Panc1 (cell line): Measurements from ENCODE around the gene MGME1. TPM values are rescaled to one million over a fixed set of nuclear protein-coding genes. Genes with fewer than 3 reads are reported as not detected.

Experiments used
- ATAC-seq: fragments of 200-7000 bp; cut with Tn5 transposase; 2 replicates; pipeline ENCODE4 v1.9.1; 2020; ENCODE audit warnings: mild to moderate bottlenecking, moderate library complexity
- BruUV-seq: library from RNA; stranded (reverse); fragments of 400-500 nt; replicated peaks from 2 replicates; lab custom pipeline; 2021; lab: Mats Ljungman, UMichigan
- CTCF ChIA-PET: fragments of 300-600 bp; sonication (Branson Sonifier 250); formaldehyde crosslinking; loops from one replicate; lab custom pipeline; 2022; ENCODE audit warnings: antibody characterized with exemption; lab: Charles Lee
- POLR2A ChIA-PET: fragments of 300-600 bp; sonication (Branson Sonifier 250); formaldehyde crosslinking; loops from one replicate; lab custom pipeline; 2022; ENCODE audit warnings: antibody characterized with exemption; lab: Charles Lee
- DNase-seq: peaks from one replicate; pipeline ENCODE4 v3.0.0-alpha.2; 2010; ENCODE audit warnings: low read depth, low spot score
- H3K27ac ChIP-seq: 2 replicates; pipeline ENCODE4 v1.5.1; 2011; ENCODE audit warnings: mild to moderate bottlenecking, low read length, inconsistent platforms
- H3K27me3 ChIP-seq: fragments of 200-500 bp; sonication (Bioruptor generic); 2 replicates; pipeline ENCODE4 v1.6.0; 2014; ENCODE audit warnings: low read length, inconsistent platforms; ENCODE audit not compliant: control insufficient read depth, insufficient read depth
- H3K36me3 ChIP-seq: fragments of 200-500 bp; sonication (Bioruptor generic); 2 replicates; pipeline ENCODE4 v1.5.1; 2014; ENCODE audit warnings: inconsistent platforms, mild to moderate bottlenecking, low read length, moderate library complexity; ENCODE audit not compliant: control insufficient read depth, insufficient read depth
- H3K4me1 ChIP-seq: 2 replicates; pipeline ENCODE4 v1.5.1; 2011; ENCODE audit warnings: inconsistent platforms, mild to moderate bottlenecking, low read length, moderate library complexity; ENCODE audit not compliant: control insufficient read depth, insufficient read depth
- H3K4me3 ChIP-seq, 2 experiments: 2 replicates each; pipeline ENCODE4 v1.5.1; 2011 to 2012; ENCODE audit warnings: low read depth in 2 of 2, low read length in 2 of 2, mild to moderate bottlenecking in 2 of 2, inconsistent platforms in 1 of 2, moderate library complexity in 1 of 2
- H3K9me3 ChIP-seq: fragments of 200-500 bp; sonication (Bioruptor generic); 2 replicates; pipeline ENCODE4 v1.5.1; 2014; ENCODE audit warnings: low read depth, mild to moderate bottlenecking, inconsistent platforms, low read length, moderate library complexity; ENCODE audit not compliant: control insufficient read depth, insufficient read depth
- CTCF ChIP-seq: fragments of 450-650 bp; IDR thresholded peaks from 2 replicates; pipeline ENCODE4 v1.5.1; 2017; ENCODE audit warnings: mild to moderate bottlenecking
- POLR2AphosphoS5 ChIP-seq: IDR thresholded peaks from 2 replicates; pipeline ENCODE4 v1.6.1; 2012; ENCODE audit warnings: mild to moderate bottlenecking, low read depth, low read length, moderate library complexity
- SIN3A ChIP-seq: IDR thresholded peaks from 2 replicates; pipeline ENCODE4 v1.6.1; 2012; ENCODE audit warnings: low read depth, mild to moderate bottlenecking, low read length, moderate library complexity, borderline replicate concordance; ENCODE audit not compliant: insufficient read depth
- TCF7L2 ChIP-seq: IDR thresholded peaks from 2 replicates; pipeline ENCODE4 v1.6.1; 2011; ENCODE audit warnings: mild to moderate bottlenecking, low read depth, low read length, inconsistent platforms
- in situ Hi-C: cut with HindIII; loops from 2 replicates; pipeline ENCODE4 v1.10.0; 2016; ENCODE audit warnings: low sequenced_read_pairs, low pct_unique_long_range_greater_than_20kb
- intact Hi-C: fragments of 100-400 bp; cut with micrococcal nuclease; formaldehyde crosslinking; loops from one replicate; pipeline ENCODE4 v1.10.0; 2022; ENCODE audit not compliant: unreplicated experiment
- total RNA-seq: library from RNA; stranded (reverse); gene quantifications from one replicate; pipeline ENCODE4 v1.2.1, GENCODE V29; 2021; ENCODE audit not compliant: unreplicated experiment
- TF ChIP-seq, protein P1 (sequence below), 2 experiments: IDR thresholded peaks; 2 replicates each; pipeline ENCODE4 v1.6.1; 2011 to 2012; ENCODE audit warnings: low read depth in 2 of 2, control low read depth in 1 of 2, low read length in 1 of 2, mild to moderate bottlenecking in 1 of 2, moderate library complexity in 1 of 2; ENCODE audit not compliant: insufficient read depth in 1 of 2

The MGME1 gene
- total RNA-seq, 1 experiment from 2014 or later, result 27.0 TPM

- ChIA-PET CTCF (no interaction called here), POLR2A (no interaction called here)
- no peaks in the 10 kb centered on the region for H3K36me3 ChIP-seq
- intact Hi-C loops, result loop anchor here (10.0 kb wide), 1 partner anchor 495 kb away; no protein-coding TSS in a partner anchor
- ATAC-seq, result no peak
- H3K4me1 ChIP-seq, result no peaks in the 10 kb centered on the region; the same call in 1 of the 2 replicates
- H3K9me3 ChIP-seq, result no peaks in the 10 kb centered on the region
- BruUV-seq, result no TSS peak
- TF ChIP-seq SIN3A, result no peak
- TF ChIP-seq POLR2AphosphoS5, result no peak
- no peak for TF ChIP-seq TCF7L2
- no peaks in the 10 kb centered on the region for H3K27me3 ChIP-seq
- in situ Hi-C loops, result no loop called here
- no peak for DNase-seq
- H3K4me3 ChIP-seq, result no peak overlapping the region
- H3K27ac ChIP-seq, result no peak overlapping the region
These were observed 30.7 kb downstream of the MGME1 start for GRCh38 chr20:17999566-17999965.

DNA sequence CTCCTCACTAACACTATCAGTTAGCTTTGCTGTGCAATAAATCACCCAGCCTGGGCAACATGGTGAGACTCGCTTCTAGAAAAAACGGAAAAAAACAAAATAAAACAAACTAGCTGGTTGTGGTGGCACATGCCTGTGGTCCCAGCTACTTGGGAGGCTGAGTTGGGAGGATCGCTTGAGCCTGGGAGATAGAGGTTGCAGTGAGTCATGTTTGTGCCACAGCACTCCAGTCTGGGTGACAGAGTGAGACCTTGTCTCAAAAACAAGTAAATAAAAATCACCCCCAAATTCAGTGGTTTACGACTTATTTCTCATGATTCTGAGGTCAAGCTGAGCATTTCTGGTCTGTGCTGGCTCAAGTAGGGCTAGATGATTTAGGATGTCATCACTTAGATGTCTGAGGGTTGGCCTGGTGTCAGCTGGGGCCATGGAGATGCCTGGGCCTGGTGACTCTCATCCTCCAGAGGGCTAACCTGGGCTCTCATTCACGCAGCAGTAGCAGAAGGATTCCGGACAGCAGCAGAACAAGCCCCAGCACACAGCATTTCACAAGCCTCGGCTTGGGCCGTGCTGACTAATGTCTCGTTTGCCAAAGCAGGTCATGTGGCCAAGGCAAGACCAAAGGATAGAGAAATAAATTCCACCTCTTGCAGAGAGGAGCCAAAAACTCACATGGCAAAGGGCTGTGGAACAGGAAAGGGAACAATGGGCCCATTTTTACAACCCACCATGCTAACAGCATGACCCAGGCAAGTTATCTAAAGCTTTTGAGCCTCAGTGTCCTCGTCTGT, 32.5 kb downstream of the MGME1 start:
- TF ChIP-seq SIN3A, result no peak
- no peak overlapping the region for H3K27ac ChIP-seq
- ChIA-PET CTCF (interaction anchor here (0.6 kb wide), 1 partner anchor 25 kb away, joined by 6 read pairs; no protein-coding TSS in a partner anchor), POLR2A (no interaction called here)
- no peak overlapping the region for H3K4me3 ChIP-seq
- no TSS peak for BruUV-seq
- no peaks in the 10 kb centered on the region for H3K36me3 ChIP-seq
- intact Hi-C loops (no loop called here), in situ Hi-C loops (no loop called here)
- ATAC-seq (peak; percentile 57), DNase-seq (no peak)
- no peaks in the 10 kb centered on the region; the same call in 1 of the 2 replicates for H3K4me1 ChIP-seq
- no peaks in the 10 kb centered on the region for H3K27me3 ChIP-seq
- no peaks in the 10 kb centered on the region for H3K9me3 ChIP-seq

GRCh38 chr20:18003897-18004296, 35.1 kb downstream of the MGME1 start:
- no peak for TF ChIP-seq SIN3A
- TF ChIP-seq CTCF, result no peak
- TF ChIP-seq POLR2AphosphoS5, result no peak
- no peak for TF ChIP-seq TCF7L2
- TF ChIP-seq, protein P1, sequence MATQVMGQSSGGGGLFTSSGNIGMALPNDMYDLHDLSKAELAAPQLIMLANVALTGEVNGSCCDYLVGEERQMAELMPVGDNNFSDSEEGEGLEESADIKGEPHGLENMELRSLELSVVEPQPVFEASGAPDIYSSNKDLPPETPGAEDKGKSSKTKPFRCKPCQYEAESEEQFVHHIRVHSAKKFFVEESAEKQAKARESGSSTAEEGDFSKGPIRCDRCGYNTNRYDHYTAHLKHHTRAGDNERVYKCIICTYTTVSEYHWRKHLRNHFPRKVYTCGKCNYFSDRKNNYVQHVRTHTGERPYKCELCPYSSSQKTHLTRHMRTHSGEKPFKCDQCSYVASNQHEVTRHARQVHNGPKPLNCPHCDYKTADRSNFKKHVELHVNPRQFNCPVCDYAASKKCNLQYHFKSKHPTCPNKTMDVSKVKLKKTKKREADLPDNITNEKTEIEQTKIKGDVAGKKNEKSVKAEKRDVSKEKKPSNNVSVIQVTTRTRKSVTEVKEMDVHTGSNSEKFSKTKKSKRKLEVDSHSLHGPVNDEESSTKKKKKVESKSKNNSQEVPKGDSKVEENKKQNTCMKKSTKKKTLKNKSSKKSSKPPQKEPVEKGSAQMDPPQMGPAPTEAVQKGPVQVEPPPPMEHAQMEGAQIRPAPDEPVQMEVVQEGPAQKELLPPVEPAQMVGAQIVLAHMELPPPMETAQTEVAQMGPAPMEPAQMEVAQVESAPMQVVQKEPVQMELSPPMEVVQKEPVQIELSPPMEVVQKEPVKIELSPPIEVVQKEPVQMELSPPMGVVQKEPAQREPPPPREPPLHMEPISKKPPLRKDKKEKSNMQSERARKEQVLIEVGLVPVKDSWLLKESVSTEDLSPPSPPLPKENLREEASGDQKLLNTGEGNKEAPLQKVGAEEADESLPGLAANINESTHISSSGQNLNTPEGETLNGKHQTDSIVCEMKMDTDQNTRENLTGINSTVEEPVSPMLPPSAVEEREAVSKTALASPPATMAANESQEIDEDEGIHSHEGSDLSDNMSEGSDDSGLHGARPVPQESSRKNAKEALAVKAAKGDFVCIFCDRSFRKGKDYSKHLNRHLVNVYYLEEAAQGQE (IDR thresholded peaks at IDR 0.05; ENCODE audit: insufficient read depth in 1 of 2, low read depth in 2 of 2, low read length in 1 of 2), result no peak
- POLR2A ChIA-PET, result no interaction called here
- H3K9me3 ChIP-seq, result no peaks in the 10 kb centered on the region
- no peaks in the 10 kb centered on the region for H3K36me3 ChIP-seq
- CTCF ChIA-PET, result no interaction called here
- BruUV-seq, result no TSS peak
- H3K27ac ChIP-seq, result no peak overlapping the region
- intact Hi-C loops (no loop called here), in situ Hi-C loops (no loop called here)
- no peak for ATAC-seq
- no peaks in the 10 kb centered on the region for H3K4me1 ChIP-seq
- H3K27me3 ChIP-seq, result no peaks in the 10 kb centered on the region
- DNase-seq, result no peak
- H3K4me3 ChIP-seq, result no peak overlapping the region
